Measurements from ENCODE around the gene NOL8.

GRCh38 chr9:92294297-92294676 is 30.9 kb downstream of the NOL8 start:
- TF ChIP-seq ZNF114 (CRISPR knock-in tag; IDR thresholded peaks at IDR 0.05) (no peak), EZH2phosphoT487 (IDR thresholded peaks at IDR 0.05; ENCODE audit: unreplicated experiment) (no peak), EZH2 (IDR thresholded peaks at IDR 0.05; ENCODE audit: low read depth, unreplicated experiment) (no peak), CREB1 (CRISPR knock-in tag; IDR thresholded peaks at IDR 0.05; ENCODE audit: low read depth) (no peak), POLR2AphosphoS5 (IDR thresholded peaks at IDR 0.05; ENCODE audit: low read depth) (no peak)
- TF ChIP-seq, protein P1, sequence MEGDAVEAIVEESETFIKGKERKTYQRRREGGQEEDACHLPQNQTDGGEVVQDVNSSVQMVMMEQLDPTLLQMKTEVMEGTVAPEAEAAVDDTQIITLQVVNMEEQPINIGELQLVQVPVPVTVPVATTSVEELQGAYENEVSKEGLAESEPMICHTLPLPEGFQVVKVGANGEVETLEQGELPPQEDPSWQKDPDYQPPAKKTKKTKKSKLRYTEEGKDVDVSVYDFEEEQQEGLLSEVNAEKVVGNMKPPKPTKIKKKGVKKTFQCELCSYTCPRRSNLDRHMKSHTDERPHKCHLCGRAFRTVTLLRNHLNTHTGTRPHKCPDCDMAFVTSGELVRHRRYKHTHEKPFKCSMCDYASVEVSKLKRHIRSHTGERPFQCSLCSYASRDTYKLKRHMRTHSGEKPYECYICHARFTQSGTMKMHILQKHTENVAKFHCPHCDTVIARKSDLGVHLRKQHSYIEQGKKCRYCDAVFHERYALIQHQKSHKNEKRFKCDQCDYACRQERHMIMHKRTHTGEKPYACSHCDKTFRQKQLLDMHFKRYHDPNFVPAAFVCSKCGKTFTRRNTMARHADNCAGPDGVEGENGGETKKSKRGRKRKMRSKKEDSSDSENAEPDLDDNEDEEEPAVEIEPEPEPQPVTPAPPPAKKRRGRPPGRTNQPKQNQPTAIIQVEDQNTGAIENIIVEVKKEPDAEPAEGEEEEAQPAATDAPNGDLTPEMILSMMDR (conservative IDR thresholded peaks at IDR 0.05; ENCODE audit: low read depth in 2 of 2), result no peak
- TF ChIP-seq, protein P2, sequence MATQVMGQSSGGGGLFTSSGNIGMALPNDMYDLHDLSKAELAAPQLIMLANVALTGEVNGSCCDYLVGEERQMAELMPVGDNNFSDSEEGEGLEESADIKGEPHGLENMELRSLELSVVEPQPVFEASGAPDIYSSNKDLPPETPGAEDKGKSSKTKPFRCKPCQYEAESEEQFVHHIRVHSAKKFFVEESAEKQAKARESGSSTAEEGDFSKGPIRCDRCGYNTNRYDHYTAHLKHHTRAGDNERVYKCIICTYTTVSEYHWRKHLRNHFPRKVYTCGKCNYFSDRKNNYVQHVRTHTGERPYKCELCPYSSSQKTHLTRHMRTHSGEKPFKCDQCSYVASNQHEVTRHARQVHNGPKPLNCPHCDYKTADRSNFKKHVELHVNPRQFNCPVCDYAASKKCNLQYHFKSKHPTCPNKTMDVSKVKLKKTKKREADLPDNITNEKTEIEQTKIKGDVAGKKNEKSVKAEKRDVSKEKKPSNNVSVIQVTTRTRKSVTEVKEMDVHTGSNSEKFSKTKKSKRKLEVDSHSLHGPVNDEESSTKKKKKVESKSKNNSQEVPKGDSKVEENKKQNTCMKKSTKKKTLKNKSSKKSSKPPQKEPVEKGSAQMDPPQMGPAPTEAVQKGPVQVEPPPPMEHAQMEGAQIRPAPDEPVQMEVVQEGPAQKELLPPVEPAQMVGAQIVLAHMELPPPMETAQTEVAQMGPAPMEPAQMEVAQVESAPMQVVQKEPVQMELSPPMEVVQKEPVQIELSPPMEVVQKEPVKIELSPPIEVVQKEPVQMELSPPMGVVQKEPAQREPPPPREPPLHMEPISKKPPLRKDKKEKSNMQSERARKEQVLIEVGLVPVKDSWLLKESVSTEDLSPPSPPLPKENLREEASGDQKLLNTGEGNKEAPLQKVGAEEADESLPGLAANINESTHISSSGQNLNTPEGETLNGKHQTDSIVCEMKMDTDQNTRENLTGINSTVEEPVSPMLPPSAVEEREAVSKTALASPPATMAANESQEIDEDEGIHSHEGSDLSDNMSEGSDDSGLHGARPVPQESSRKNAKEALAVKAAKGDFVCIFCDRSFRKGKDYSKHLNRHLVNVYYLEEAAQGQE (IDR thresholded peaks at IDR 0.05; ENCODE audit: unreplicated experiment), result no peak

All from GM23338 (cell line).